Activated CD8-positive, alpha-beta T cell treated with anti-CD3 and anti-CD28 coated beads for 36 hours (primary cell): ENCODE data around the gene LST1. TPM values are rescaled to one million over a fixed set of nuclear protein-coding genes. Genes with fewer than 3 reads are reported as not detected.

Experiments used
- ATAC-seq: fragments of 200-7000 bp; cut with Tn5 transposase; one replicate; pipeline ENCODE4 v1.10.0; 2021; ENCODE audit warnings: mild to moderate bottlenecking, moderate library complexity
- CTCF ChIA-PET: fragments of 350-600 bp; sonication (Branson Sonifier 250); formaldehyde crosslinking; loops from one replicate; lab custom pipeline; 2021; ENCODE audit warnings: antibody characterized with exemption; lab: Charles Lee
- POLR2A ChIA-PET: fragments of 350-600 bp; sonication (Branson Sonifier 250); formaldehyde crosslinking; loops from one replicate; lab custom pipeline; 2021; ENCODE audit warnings: antibody characterized with exemption; lab: Charles Lee
- DNase-seq: peaks from one replicate; pipeline ENCODE4 v3.0.0-alpha.2; 2020
- H3K27ac Mint-ChIP-seq: one replicate; pipeline ENCODE4 v1.8.0; 2021; ENCODE audit warnings: mild to moderate bottlenecking, mixed read lengths
- H3K27me3 Mint-ChIP-seq: one replicate; pipeline ENCODE4 v1.8.0; 2021; ENCODE audit warnings: mixed read lengths
- H3K36me3 Mint-ChIP-seq: one replicate; pipeline ENCODE4 v1.8.0; 2021; ENCODE audit warnings: low read depth, mixed read lengths
- H3K4me1 Mint-ChIP-seq: one replicate; pipeline ENCODE4 v1.8.0; 2021; ENCODE audit warnings: low read depth, mixed read lengths
- H3K4me3 Mint-ChIP-seq: one replicate; pipeline ENCODE4 v1.8.0; 2021; ENCODE audit warnings: mild to moderate bottlenecking, moderate library complexity, mixed read lengths
- H3K9me3 Mint-ChIP-seq: one replicate; pipeline ENCODE4 v1.8.0; 2021; ENCODE audit warnings: mixed read lengths
- intact Hi-C: fragments of 100-400 bp; cut with micrococcal nuclease; formaldehyde crosslinking; loops from one replicate; pipeline ENCODE4 v1.10.0; 2022
- total RNA-seq, 2 experiments: library from RNA; stranded (reverse); gene quantifications; one replicate each; pipeline ENCODE4 v1.2.3, GENCODE V29; 2021
- TF ChIP-seq, protein P1 (sequence below): fragments of 200-600 bp; IDR thresholded peaks from one replicate; pipeline ENCODE4 v1.8.0; 2022; ENCODE audit warnings: antibody characterized with exemption, mild to moderate bottlenecking

Gene LST1
- total RNA-seq, 2 experiments from 2014 or later: 40.4 to 43.6 TPM

DNA sequence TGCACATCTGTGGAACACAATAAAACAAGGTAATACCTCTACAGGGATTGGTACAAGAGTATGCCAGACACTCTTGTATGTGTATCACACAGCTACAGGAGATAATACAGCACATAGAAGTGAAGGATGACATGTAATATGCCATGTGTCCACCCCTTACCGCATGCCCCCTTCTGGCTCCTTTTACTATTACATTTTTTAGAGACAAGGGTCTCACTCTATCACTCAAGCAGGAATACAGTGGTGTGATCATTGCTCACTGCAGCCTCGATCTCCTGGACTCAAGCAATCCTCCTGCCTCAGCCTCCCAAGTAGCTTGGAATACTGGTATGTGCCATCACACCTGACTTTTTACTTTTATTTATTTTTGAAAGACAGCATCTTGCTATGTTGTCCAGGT lies 10.9 kb downstream of the LST1 start:
- peaks cover 43% of the 10 kb centered on the region for H3K4me1 Mint-ChIP-seq
- TF ChIP-seq, protein P1, sequence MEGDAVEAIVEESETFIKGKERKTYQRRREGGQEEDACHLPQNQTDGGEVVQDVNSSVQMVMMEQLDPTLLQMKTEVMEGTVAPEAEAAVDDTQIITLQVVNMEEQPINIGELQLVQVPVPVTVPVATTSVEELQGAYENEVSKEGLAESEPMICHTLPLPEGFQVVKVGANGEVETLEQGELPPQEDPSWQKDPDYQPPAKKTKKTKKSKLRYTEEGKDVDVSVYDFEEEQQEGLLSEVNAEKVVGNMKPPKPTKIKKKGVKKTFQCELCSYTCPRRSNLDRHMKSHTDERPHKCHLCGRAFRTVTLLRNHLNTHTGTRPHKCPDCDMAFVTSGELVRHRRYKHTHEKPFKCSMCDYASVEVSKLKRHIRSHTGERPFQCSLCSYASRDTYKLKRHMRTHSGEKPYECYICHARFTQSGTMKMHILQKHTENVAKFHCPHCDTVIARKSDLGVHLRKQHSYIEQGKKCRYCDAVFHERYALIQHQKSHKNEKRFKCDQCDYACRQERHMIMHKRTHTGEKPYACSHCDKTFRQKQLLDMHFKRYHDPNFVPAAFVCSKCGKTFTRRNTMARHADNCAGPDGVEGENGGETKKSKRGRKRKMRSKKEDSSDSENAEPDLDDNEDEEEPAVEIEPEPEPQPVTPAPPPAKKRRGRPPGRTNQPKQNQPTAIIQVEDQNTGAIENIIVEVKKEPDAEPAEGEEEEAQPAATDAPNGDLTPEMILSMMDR: peak; percentile 80
- H3K9me3 Mint-ChIP-seq: no peaks in the 10 kb centered on the region
- ChIA-PET CTCF (interaction anchor here (0.6 to 38.9 kb wide), 11 partner anchors 10 to 141 kb away, joined by 3 to 2542 read pairs (median 3); partner anchors contain the start of genes AIF1, ATP6V1G2, DDX39B and LST1), POLR2A (interaction anchor here (1.0 to 34.3 kb wide), 6 partner anchors 27 to 102 kb away, joined by 3 to 1181 read pairs (median 16); partner anchors contain the start of genes ATP6V1G2, DDX39B, LST1 and LTA)
- ATAC-seq: peak; percentile 68
- peak; percentile 71 for DNase-seq
- intact Hi-C loops: loop anchor here (1.0 kb wide), 1 partner anchor 16 kb away; no protein-coding TSS in a partner anchor
- no peaks in the 10 kb centered on the region for H3K36me3 Mint-ChIP-seq
- H3K27ac Mint-ChIP-seq: peak overlapping the region; percentile 37
- no peak overlapping the region for H3K4me3 Mint-ChIP-seq
- no peaks in the 10 kb centered on the region for H3K27me3 Mint-ChIP-seq

- DNase-seq: no peak
- H3K27me3 Mint-ChIP-seq: no peaks in the 10 kb centered on the region
- H3K27ac Mint-ChIP-seq: no peak overlapping the region
- TF ChIP-seq, protein P1: no peak
- ChIA-PET CTCF (interaction anchor here (0.9 to 38.9 kb wide), 3 partner anchors 9 to 46 kb away, joined by 3 to 2542 read pairs (median 10); partner anchors contain the start of genes ATP6V1G2, DDX39B, LST1 and LTA), POLR2A (interaction anchor here (1.0 to 1.4 kb wide), 2 partner anchors 9 to 65 kb away, joined by 4 to 5 read pairs; partner anchors contain the start of gene DDX39B)
- ATAC-seq: no peak
- no peaks in the 10 kb centered on the region for H3K36me3 Mint-ChIP-seq
- H3K9me3 Mint-ChIP-seq: no peaks in the 10 kb centered on the region
- peaks cover 2% of the 10 kb centered on the region for H3K4me1 Mint-ChIP-seq
- H3K4me3 Mint-ChIP-seq: no peak overlapping the region
- intact Hi-C loops: no loop called here
Measured at GRCh38 chr6:31607317-31607716, 21.2 kb downstream of the LST1 start.

GRCh38 chr6:31609519-31610406 lies 23.7 kb downstream of the LST1 start:
- ATAC-seq (no peak), DNase-seq (no peak)
- H3K4me1 Mint-ChIP-seq: peaks cover 8% of the 10 kb centered on the region
- TF ChIP-seq, protein P1: no peak
- no peaks in the 10 kb centered on the region for H3K36me3 Mint-ChIP-seq
- H3K27ac Mint-ChIP-seq: no peak overlapping the region
- H3K9me3 Mint-ChIP-seq: no peaks in the 10 kb centered on the region
- ChIA-PET POLR2A (interaction anchor here (0.6 kb wide), 2 partner anchors 9 to 382 kb away, joined by 3 to 4 read pairs; no protein-coding TSS in a partner anchor), CTCF (interaction anchor here (0.9 to 38.9 kb wide), 4 partner anchors 9 to 115 kb away, joined by 5 to 2542 read pairs (median 68); partner anchors contain the start of genes ATP6V1G2, DDX39B, LST1 and LTA)
- no peaks in the 10 kb centered on the region for H3K27me3 Mint-ChIP-seq
- no peak overlapping the region for H3K4me3 Mint-ChIP-seq
- intact Hi-C loops: no loop called here

- ChIA-PET CTCF (interaction anchor here (0.7 to 38.9 kb wide), 3 partner anchors 16 to 118 kb away, joined by 3 to 2542 read pairs (median 132); partner anchors contain the start of genes ATP6V1G2, DDX39B, LST1 and LTA), POLR2A (interaction anchor here (0.8 to 1.8 kb wide), 3 partner anchors 24 to 70 kb away, joined by 3 to 4 read pairs (median 3); partner anchors contain the start of gene BAG6)
- Mint-ChIP-seq H3K4me3 (no peak overlapping the region), H3K36me3 (peaks cover 1% of the 10 kb centered on the region), H3K9me3 (no peaks in the 10 kb centered on the region), H3K27me3 (no peaks in the 10 kb centered on the region), H3K4me1 (peaks cover 20% of the 10 kb centered on the region), H3K27ac (no peak overlapping the region)
- TF ChIP-seq, protein P1: no peak
- intact Hi-C loops: no loop called here
- ATAC-seq: no peak
- no peak for DNase-seq
Measured at GRCh38 chr6:31610968-31611367, 24.9 kb downstream of the LST1 start.
